ENCODE data around the gene CFTR. TPM values are rescaled to one million over a fixed set of nuclear protein-coding genes. Genes with fewer than 3 reads are reported as not detected.

CFTR gene
- total RNA-seq, 1 donor from 2014 or later = 0.19 TPM

GRCh38 chr7:117631652-117632051 lies 151.8 kb downstream of the CFTR start:
- no peak for DNase-seq (ENCODE audit: low spot score)
- intact Hi-C loops (cut with DNase I) = no loop called here

GRCh38 chr7:117637937-117638336 lies 158.1 kb downstream of the CFTR start:
- DNase-seq (ENCODE audit: low spot score) = no peak
- intact Hi-C loops (cut with DNase I) = no loop called here

GRCh38 chr7:117639966-117640365 lies 160.1 kb downstream of the CFTR start:
- DNase-seq (ENCODE audit: low spot score) = no peak

DNA sequence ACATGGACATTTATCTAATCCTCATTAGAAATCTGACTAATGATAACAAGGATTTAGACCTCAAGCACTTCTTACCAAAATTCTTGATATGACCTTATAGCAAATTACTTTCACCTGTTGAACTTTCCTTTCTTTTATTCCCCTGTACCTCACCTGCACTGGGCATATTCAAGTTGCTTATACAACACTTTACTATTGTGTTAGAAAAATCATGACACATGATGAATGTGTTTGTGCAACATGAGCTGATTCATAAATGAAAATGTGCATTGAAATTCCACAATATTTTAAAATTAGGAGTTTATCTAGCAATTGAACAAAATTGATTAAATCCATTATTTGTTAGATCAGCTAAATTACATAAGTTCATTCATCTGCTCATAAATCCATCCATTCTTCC lies 160.6 kb downstream of the CFTR start:
- intact Hi-C loops (cut with DNase I) = no loop called here
- no peak for DNase-seq (ENCODE audit: low spot score)

More at GRCh38 chr7:117639966-117640365, 160.1 kb downstream of the CFTR start:
- intact Hi-C loops (cut with DNase I) = no loop called here

DNA sequence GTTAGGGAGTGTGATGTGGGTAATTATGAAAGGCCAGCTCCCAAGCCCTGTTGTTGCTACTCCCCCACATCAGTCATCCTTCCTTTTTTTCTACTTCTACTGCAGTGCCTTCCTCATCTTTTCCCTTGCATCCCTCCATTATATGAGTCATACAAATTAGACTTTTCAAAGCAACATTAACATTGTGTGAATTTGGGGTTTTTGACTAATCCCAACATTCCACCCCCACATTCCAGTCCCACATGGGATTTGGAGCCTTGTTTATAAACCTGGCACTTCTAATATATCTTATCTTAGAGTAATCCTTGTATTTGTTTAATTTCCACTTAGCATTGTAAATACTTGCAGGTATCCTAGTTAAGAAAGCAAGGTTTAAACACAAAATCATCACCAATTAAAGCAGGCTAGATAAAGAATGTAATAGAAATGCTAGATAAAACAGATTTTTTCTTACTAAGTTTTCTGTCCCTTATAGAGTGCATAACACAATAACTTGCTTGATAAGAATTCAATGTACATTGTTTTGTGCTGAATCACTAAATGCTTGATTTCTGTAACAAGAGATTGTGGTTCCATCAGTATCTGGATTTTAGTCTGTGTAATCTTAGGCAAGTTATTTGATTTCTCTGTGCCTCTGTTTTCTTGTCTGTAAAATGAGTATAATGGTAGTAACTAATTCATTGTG lies 165.8 kb downstream of the CFTR start:
- no peak for DNase-seq (ENCODE audit: low spot score)
- intact Hi-C loops (cut with DNase I) = no loop called here

DNA sequence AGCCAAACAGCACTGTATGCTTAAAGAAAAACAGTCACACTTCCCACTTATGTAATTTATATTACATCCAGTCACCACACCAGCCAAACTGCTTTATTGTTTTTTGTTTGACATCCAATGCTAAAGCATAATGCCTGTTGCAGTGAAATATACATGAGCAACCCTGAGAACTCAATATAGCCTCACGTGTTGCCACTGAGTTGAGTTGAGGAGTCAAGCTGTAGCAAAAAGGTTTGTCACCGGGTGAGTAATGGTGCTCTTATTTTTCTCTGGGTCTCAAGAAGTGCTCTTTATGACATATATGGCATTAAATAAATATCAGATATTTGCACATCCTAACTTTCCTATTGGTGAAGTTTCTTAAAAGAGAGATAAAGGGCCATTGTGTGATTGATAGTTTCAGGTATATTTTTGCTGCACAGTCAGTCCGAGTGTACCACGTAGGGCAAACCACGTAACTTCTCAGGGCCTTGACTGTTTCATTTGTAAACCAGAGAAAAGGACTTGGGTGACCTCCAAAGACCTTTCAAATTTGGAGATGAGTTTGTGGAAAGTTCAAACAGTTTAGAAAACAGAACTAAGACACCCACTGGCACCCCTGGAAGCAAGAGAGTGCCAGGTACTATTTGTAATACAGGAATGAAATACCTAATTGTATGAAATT lies 168.5 kb downstream of the CFTR start:
- intact Hi-C loops (cut with DNase I) = no loop called here
- no peak for DNase-seq (ENCODE audit: low spot score)

DNA sequence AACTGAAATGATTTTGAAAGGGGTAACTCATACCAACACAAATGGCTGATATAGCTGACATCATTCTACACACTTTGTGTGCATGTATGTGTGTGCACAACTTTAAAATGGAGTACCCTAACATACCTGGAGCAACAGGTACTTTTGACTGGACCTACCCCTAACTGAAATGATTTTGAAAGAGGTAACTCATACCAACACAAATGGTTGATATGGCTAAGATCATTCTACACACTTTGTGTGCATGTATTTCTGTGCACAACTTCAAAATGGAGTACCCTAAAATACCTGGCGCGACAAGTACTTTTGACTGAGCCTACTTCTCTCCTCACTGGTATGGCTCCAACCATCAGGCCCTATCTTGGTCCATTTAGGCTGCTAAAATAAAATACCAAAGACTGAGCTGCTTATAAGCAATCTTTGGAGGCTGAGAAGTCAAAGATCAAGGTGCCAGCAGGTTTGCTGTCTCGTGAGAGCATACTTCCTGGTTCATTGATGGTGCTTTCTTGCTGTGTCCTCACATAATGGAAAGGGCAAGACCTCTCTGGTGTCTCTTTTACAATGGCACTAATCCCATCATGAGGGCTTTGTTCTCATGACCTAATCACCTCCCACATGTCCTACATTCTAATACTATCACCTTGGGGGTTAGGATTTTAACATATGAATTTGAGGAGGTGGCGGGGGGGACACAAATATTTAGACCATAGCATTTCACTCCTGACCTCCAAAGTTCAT lies 173.3 kb downstream of the CFTR start:
- intact Hi-C loops (cut with DNase I) = no loop called here
- DNase-seq (ENCODE audit: low spot score) = no peak

DNA sequence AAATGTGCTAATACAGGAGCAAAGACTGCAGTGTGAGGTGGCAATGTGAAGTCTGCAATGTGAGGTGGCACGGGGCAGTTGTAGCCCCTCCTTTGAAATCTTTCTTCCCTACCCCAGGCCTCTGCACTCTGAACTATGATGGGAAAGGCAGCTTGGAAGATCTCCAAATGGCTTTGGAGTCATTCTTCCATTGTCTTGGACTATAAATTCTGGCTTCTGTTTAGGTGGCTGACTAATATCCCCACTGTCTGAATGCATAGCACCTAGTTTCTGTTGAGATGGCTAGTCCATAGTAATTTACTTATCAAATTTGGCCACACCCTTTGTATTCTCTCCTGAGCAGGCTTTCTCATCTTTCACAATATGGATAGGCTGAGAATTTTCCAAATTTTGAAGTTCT lies 175.0 kb downstream of the CFTR start:
- intact Hi-C loops (cut with DNase I) = no loop called here
- no peak for DNase-seq (ENCODE audit: low spot score)

DNA sequence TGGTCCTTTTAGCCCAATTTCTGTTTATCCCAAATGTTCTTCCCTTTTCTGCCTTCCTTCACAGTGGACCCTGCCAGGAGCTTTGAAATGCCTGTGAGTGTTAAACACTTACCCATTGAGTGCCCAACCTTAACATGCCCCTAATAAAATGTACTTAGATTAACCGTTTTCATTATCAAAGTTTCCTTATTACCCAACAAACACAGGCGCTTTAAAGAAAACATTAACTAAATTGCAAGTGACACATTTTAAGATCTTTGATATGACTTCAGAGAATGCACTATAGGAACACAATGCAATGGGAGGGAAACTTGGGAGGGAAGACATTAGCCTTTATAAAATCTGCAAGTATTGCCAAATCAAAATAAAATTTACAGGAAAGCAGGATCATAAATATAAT lies 177.0 kb downstream of the CFTR start:
- intact Hi-C loops (cut with DNase I) = no loop called here
- no peak for DNase-seq (ENCODE audit: low spot score)

DNA sequence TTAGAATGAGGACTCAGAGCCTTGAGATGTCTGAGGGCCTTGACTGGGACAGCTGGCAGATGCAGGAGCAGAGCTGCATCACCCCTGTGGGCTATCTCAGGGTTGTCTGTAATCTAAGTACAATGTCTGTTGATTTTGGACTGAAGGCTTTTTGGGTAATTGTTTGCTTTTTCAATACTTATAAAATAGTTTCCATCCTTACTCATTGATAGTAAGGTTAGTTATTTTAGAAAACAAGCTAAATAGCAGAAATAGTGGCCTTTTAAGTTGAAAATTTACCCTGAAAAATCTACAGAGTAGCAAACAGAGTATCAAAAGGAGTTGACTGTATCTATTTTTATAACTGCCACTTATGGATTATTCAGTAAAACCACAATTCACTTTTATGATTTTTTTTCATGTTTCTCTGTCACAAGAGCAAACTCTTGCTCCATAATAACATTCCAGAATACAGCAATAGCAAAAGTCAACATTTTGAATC lies 179.7 kb downstream of the CFTR start:
- intact Hi-C loops (cut with DNase I) = no loop called here
- no peak for DNase-seq (ENCODE audit: low spot score)

DNA sequence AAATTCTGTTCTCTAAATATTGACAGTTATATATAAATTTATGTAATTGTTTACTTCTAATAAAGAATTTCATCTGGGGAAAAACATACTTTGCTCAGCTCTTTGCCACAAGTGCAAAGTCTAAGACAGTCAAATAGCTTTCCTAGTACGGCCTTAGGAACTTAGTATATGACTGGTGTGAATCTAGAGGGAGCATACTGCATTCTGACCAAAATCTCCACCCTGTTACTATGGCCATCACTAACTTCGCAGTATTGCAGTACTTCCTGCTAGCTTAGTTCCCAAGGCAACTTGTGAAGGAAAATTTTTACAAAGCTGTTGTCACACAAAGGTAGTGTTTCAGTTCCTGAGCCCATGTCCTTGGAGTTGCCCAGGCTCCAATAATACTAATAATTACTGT lies 181.5 kb downstream of the CFTR start:
- intact Hi-C loops (cut with DNase I) = no loop called here
- DNase-seq (ENCODE audit: low spot score) = no peak

- intact Hi-C loops (cut with DNase I) = no loop called here
- DNase-seq (ENCODE audit: low spot score) = no peak
Observed at GRCh38 chr7:117664047-117664446, 184.2 kb downstream of the CFTR start.

GRCh38 chr7:117665368-117665767 lies 185.5 kb downstream of the CFTR start:
- no peak for DNase-seq (ENCODE audit: low spot score)
- intact Hi-C loops (cut with DNase I) = no loop called here

DNA sequence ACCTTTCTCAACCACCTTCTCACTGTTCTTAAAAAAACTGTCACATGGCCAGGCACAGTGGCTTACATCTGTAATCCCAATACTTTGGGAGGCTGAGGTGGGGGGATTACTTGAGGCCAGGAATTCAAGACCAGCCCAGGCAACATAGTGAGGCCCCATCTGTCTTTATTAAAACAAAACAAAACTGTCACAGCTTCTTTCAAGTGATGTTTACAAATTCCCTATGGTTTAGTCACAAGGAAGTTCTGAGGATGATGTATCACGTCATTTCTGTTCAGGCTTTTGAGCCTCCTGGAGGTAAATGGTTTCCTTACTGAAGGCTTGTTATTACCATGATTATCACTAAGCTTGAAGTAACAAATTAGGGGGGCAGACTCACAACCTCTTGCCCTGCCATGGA lies 186.2 kb downstream of the CFTR start:
- intact Hi-C loops (cut with DNase I) = no loop called here
- DNase-seq (ENCODE audit: low spot score) = no peak

GRCh38 chr7:117666689-117667088 lies 186.9 kb downstream of the CFTR start:
- no peak for DNase-seq (ENCODE audit: low spot score)
- intact Hi-C loops (cut with DNase I) = no loop called here

GRCh38 chr7:117667456-117667855 lies 187.6 kb downstream of the CFTR start:
- no peak for DNase-seq (ENCODE audit: low spot score)
- intact Hi-C loops (cut with DNase I) = no loop called here

GRCh38 chr7:117669818-117670217 lies 190.0 kb downstream of the CFTR start:
- intact Hi-C loops (cut with DNase I) = no loop called here
- no peak for DNase-seq (ENCODE audit: low spot score)

DNA sequence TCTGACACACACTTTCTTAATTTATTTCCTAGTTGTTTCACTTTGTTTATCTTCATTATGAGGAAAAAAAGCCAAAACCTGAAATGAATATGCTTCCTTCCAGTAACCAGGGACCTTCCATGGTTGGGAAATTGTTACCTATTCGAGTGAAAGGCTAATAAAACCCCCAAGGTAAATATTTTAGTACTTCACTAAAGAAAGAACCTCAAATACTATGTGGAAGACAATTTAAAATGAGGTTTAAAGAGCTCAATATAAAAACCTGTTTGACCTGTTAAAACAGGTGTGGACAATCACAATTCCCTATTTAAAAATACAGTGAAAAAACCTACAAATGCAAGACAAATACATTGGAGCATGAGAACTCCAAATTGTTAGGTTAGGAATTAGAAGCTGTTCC lies 192.6 kb downstream of the CFTR start:
- DNase-seq (ENCODE audit: low spot score) = no peak
- intact Hi-C loops (cut with DNase I) = no loop called here

- no peak for DNase-seq (ENCODE audit: low spot score)
- intact Hi-C loops (cut with DNase I) = no loop called here
Observed at GRCh38 chr7:117673367-117673766, 193.5 kb downstream of the CFTR start.

DNA sequence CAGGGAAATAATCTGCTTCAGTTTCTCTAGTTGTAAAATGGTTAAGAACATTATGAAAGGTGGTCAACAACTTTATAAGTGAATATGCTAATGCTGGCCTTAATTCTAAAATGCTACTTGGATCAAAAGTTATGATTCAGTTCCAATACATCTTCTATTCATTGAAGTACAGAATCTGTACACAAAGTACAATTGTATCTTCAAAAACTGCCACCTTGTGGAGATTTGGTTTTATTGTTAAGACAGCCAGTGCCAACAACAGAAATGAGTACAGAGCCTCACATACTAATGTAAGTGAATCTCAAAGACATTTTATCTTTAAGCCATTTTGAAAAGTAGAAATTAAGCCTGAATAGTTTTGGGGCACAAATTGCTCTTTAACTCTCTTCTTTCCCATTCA lies 194.0 kb downstream of the CFTR start:
- no peak for DNase-seq (ENCODE audit: low spot score)
- intact Hi-C loops (cut with DNase I) = no loop called here

GRCh38 chr7:117674617-117675016 lies 194.8 kb downstream of the CFTR start:
- no peak for DNase-seq (ENCODE audit: low spot score)
- intact Hi-C loops (cut with DNase I) = no loop called here
